Peyer's patch (tissue), 4 donors: ENCODE data around the gene UBR3.
"Not testable (repeated sequence)": the region's sequence is repeated elsewhere in the genome, so short reads cannot be mapped to it uniquely, and the experiment has no call there.

Experiments
- CTCF ChIP-seq, 6 experiments: fragments of 450-650 bp in 4 of 6; fragments of 200-600 bp in 2 of 6; sonication (generic) in 1 of 6; IDR thresholded peaks; one replicate each; pipeline ENCODE4 v1.5.1; 2017 to 2019; ENCODE audit warnings: antibody characterized with exemption in 6 of 6, mild to moderate bottlenecking in 3 of 6, moderate library complexity in 1 of 6
- POLR2A ChIP-seq, 2 donors: fragments of 450-650 bp; IDR thresholded peaks; one replicate each; pipeline ENCODE4 v1.5.1; 2017; ENCODE audit warnings: antibody characterized with exemption in 2 of 2, mild to moderate bottlenecking in 2 of 2, moderate library complexity in 2 of 2

- TF ChIP-seq CTCF, POLR2A (IDR thresholded peaks at IDR 0.05): not testable (repeated sequence)
Observed at GRCh38 chr2:170119326-170119725, 292.1 kb downstream of the UBR3 start.
